Activated CD8-positive, alpha-beta memory T cell treated with anti-CD3 and anti-CD28 coated beads, Interleukin-2, amount 50 U/mL, for 48 hours (primary cell): ENCODE results near the gene MESP2.
"Not testable (repeated sequence)": the region's sequence is repeated elsewhere in the genome, so short reads cannot be mapped to it uniquely, and the experiment has no call there.

Source experiments
- DNase-seq: peaks from one replicate; pipeline ENCODE4 v3.0.0-alpha.2; 2020

The MESP2 gene

DNA sequence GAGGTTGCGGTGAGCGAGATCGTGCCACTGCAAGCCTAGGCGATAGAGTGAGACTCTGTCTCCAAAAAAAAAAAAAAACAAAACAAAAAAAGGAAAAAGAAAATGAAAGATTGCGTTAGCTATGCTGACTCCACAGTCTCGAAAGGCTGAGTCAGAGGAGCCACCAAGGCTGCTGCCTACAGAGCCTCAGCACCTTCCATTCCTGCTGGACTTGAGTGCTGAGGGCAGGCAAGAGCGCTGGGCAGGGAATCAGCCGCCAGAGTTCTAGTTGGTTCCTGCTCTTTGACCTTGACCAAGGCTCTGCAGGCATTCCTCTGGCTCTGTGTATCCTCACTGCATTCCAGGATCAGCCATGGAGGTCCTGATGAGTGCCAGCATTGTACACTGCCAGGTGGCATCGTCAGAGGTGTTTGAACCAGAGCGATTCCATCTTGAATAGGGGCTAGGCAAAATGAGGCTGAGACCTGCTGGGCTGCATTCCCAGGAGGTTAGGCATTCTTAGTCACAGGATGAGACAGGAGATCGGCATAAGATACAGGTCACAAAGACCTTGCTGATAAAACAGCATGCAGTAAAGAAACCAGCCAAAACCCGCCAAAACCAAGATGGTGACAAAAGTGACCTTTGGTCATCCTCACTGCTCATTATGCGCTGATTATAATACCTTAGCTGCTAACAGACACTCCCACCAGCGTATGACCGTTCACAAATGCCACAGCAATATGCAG is 5.9 kb downstream of the MESP2 start:
- no peak for DNase-seq

GRCh38 chr15:89782619-89782950 is 6.5 kb downstream of the MESP2 start:
- not testable (repeated sequence) for DNase-seq

DNA sequence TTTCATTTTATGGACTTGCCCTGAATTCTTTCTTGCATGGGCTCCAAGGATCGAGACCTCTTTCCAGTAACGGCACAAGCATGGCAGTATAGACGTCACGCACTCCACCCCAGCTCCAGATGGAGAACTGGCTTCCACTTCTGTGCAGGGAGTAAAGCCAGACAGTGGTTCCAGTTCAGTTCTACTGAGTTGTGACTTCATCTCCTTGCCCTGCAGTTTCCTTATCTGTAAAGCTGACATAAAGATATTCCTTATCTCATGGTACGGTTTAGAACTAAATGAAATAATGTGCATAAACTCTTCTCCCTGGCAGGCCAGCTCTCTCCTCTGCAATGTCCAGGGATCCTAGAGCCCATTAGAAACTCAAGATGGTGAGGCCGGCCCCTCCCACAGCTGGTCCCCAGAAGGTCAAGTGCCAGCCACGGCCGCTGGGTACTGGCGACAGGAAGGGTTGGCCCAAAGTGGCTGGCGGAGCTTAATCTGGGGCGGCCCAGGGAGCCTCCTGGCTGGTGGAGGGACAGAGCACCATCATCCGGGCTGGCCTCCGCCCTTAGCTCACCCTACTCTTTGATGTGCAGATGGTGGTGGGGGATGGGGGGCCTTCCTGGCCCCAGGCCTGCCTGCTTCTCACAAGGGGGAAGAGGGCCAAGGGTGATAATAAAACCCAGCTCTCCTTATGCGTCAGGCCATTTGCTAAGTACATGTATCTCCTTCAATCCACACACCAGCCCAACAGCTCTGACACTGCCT is 7.2 kb downstream of the MESP2 start:
- no peak for DNase-seq

DNA sequence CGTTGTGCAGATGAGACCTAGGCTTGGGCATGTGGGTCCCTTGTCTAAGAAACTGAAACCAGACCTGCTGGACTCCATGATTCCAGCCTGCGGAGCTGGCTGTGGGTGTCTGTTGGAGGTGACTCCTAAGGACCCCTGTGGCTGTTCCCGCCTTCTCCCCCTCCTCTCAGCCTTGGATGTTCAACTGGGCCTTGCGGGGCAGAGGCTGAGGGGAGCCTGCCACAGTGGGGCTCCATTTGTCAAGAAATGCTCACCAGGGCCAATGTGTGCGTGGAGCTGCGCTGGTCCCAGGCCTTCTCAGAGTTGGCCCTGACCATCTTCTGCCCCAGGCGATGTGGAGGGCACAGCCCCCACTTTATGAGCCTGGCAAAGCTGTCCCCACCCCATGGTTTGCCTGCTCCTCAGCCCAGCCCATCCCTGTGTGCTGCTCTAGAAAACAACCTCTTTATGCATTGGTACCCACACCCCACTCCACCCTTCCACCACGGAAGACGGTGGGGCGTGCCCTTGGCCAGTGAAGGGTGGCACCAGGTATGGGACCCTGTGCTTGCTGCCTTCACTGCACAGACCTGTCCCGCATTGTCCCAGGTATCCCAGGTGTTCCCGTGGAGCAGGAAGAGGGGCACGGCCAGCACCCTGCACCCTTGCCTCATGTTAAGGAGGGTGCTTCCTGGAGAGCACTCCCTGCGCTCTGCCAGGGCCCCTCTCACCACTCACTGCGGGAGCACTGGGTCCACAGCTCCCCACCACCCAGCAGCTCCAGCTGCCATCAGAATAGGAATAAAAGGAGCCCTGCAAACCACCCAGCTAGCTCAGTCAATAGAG is 7.9 kb downstream of the MESP2 start:
- DNase-seq, result no peak

DNA sequence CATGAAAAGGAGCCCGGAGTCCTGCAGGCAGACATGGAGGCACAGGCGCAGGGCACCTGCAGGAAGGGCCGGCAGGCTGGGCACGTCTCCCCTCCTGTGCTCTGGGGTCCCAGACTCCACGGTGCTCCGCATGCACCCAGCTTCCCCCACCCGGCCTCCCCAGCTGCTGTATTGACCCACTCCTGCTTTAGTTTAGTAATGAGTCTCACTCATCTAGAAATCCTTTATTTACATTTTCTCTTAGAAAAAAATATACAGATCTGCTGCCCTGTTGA is 8.5 kb downstream of the MESP2 start:
- DNase-seq, result no peak

DNA sequence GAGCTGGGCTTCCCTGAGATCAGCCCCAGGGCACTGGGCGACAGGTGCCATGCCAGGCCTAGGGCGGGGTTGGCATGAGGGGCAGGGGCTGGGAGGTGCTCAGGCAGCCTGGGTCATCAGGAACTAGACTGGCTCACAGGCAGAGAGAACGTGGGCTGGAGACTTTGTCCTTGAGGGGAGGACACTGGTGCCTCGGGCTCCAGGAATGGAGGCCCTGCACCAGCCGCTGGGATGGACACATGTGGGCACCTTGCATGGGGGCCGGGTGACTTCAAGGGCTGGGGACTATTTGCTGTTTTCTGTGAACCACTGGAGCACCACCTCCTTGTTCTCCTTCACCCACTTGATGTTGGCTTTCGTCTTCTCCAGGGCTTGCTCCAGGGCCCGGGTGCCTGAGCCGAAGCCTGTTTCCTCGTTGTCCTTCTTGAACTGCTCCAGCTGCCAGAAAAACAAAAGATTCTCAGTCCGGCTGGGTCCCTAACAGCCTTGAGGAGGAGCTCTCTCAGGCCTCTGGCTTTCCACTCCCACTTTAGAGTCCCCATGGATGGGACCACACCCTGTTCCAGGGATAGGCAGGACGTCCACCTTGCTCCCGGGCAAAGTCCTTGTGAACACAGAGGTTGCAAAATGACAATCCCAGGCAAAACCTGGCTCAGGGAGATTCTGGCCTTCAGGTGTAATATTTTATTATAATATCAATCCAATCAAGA is 9.1 kb downstream of the MESP2 start:
- DNase-seq, result no peak

GRCh38 chr15:89785774-89786140 is 9.6 kb downstream of the MESP2 start:
- DNase-seq, result no peak

DNA sequence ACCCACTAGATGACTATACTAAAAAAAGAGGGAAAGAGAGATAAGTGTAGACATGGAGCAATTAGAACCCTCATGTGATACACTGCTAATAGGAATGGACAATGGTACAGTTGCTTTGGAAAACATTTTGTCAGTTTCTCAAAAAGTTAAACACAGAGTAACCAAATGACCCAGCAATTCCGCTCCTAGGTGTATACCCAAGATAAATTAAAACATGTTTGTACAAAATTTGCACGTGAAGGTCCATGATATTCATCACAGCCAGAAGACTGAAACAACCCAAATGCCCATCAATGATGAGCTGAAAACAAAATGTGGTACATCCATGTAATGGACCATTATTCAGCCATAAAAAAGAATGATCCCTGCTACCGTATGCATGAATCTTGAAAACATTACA is 11.8 kb downstream of the MESP2 start:
- no peak for DNase-seq

- DNase-seq, result not testable (repeated sequence)
These were observed 12.5 kb downstream of the MESP2 start for GRCh38 chr15:89788585-89788984.

GRCh38 chr15:89790206-89790605 is 14.1 kb downstream of the MESP2 start:
- no peak for DNase-seq

DNA sequence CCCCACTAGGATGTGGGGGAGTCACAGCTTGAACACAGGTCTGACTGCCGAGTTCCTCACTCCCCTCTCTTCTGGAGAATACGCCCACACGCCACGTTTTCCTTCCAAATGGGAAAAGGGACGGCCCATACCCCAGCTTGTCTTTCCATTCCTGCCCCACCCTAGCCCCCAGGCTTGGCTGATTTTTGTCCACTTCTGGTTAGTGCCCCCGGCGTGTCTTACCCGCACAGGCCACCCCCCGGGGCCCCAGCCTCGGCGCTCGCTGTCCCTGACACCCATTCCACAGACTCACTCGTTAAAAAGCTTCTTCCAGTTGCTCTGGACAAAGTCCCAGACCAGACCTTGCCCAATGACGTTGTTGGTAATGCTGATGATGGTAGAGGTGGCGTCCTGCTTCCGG is 14.5 kb downstream of the MESP2 start:
- DNase-seq, result no peak

DNA sequence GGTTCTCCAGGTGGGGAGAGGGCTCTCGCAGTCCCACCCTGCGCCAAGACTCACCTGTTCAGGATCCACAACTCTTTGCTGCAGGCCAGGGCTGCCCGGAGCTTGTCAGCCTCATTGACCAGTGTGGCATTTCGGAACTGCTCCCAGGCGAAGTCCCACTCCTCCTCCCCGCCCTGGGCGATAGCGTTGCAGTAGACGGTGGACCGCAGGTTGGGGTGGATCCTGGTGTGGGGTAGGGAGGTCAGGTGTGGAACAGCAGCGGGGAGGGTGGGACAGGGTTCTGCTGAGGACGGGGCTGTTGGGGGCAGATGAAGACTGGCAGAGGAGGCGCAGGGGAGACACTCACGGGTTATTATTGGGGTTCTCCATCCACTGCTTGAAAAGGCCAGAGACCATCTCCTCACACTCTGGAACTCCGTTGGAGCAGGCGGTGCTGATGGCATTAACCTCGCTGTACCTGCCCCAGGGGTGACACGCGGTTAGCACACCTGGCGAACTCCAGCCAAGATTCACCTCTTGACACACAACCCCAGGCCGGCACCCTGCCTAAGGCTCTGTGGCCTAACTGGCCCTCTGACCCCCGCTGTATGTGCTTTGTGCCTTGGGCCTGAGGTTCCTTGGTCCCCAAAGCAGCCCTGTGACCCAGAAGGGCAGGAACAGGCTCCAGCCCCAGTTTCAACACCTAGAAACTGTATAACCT is 16.1 kb downstream of the MESP2 start:
- no peak for DNase-seq

- DNase-seq, result no peak
These were observed 18.6 kb downstream of the MESP2 start for GRCh38 chr15:89794627-89795241.

DNA sequence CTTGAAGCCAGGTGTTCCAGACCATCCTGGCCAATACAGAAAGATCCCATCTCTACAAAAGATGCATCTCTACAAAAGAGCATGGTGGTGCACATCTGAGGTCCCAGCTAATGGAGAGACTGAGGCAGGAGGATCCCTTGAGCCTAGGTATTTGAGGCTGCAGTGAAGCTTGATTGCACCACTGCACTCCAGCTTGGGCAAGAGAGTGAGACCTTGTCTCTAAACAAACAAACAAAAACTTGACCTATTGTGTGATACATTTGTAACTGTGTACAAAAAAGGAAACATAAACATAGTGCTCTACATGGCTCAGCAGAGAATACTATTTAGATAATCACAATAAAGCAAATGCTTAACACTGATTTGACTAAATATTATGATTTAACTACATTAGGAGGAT is 19.9 kb downstream of the MESP2 start:
- no peak for DNase-seq

- no peak for DNase-seq
These were observed 21.6 kb downstream of the MESP2 start for GRCh38 chr15:89797678-89798201.

- DNase-seq, result no peak
These were observed 23.1 kb downstream of the MESP2 start for GRCh38 chr15:89799011-89799911.

- DNase-seq, result no peak
These were observed 23.9 kb downstream of the MESP2 start for GRCh38 chr15:89799918-89800498.

GRCh38 chr15:89801471-89802195 is 25.5 kb downstream of the MESP2 start:
- no peak for DNase-seq

- DNase-seq, result no peak
These were observed 26.2 kb downstream of the MESP2 start for GRCh38 chr15:89802231-89802928.
